ENCODE data around the gene ATP7B.

ATP7B gene

GRCh38 chr13:51950722-51951121 is 60.5 kb downstream of the ATP7B start:
- no peak for DNase-seq (ENCODE audit: low spot score)

- no peak for DNase-seq (ENCODE audit: low spot score)
Measured at GRCh38 chr13:51946163-51946669, 65.0 kb downstream of the ATP7B start.

- no peak for DNase-seq (ENCODE audit: low spot score)
Measured at GRCh38 chr13:51945149-51945548, 66.1 kb downstream of the ATP7B start.

- no peak for DNase-seq (ENCODE audit: low spot score)
Measured at GRCh38 chr13:51944428-51944827, 66.8 kb downstream of the ATP7B start.

- no peak for DNase-seq (ENCODE audit: low spot score)
Measured at GRCh38 chr13:51943721-51944120, 67.5 kb downstream of the ATP7B start.

GRCh38 chr13:51942189-51942588 is 69.1 kb downstream of the ATP7B start:
- no peak for DNase-seq (ENCODE audit: low spot score)

GRCh38 chr13:51938454-51938853 is 72.8 kb downstream of the ATP7B start:
- no peak for DNase-seq (ENCODE audit: low spot score)

GRCh38 chr13:51937320-51938290 is 73.6 kb downstream of the ATP7B start:
- no peak for DNase-seq (ENCODE audit: low spot score)

- DNase-seq (ENCODE audit: low spot score) = peak; percentile 26
Measured at GRCh38 chr13:51935326-51936171, 75.7 kb downstream of the ATP7B start.

- no peak for DNase-seq (ENCODE audit: low spot score)
Measured at GRCh38 chr13:51934461-51935087, 76.7 kb downstream of the ATP7B start.

- no peak for DNase-seq (ENCODE audit: low spot score)
Measured at GRCh38 chr13:51933466-51934058, 77.7 kb downstream of the ATP7B start.

- DNase-seq (ENCODE audit: low spot score) = no peak
Measured at GRCh38 chr13:51932231-51932630, 79.0 kb downstream of the ATP7B start.

GRCh38 chr13:51931606-51932005 is 79.6 kb downstream of the ATP7B start:
- no peak for DNase-seq (ENCODE audit: low spot score)

- DNase-seq (ENCODE audit: low spot score) = no peak
Measured at GRCh38 chr13:51929699-51930098, 81.6 kb downstream of the ATP7B start.

- peak; percentile 68 for DNase-seq (ENCODE audit: low spot score)
Measured at GRCh38 chr13:51928231-51928630, 83.0 kb downstream of the ATP7B start.

- DNase-seq (ENCODE audit: low spot score) = no peak
Measured at GRCh38 chr13:51927129-51927528, 84.1 kb downstream of the ATP7B start.

- DNase-seq (ENCODE audit: low spot score) = no peak
Measured at GRCh38 chr13:51926528-51926885, 84.7 kb downstream of the ATP7B start.

- no peak for DNase-seq (ENCODE audit: low spot score)
Measured at GRCh38 chr13:51925865-51926527, 85.3 kb downstream of the ATP7B start.

GRCh38 chr13:51924756-51925544 is 86.3 kb downstream of the ATP7B start:
- DNase-seq (ENCODE audit: low spot score) = no peak

- no peak for DNase-seq (ENCODE audit: low spot score)
Measured at GRCh38 chr13:51923983-51924539, 87.2 kb downstream of the ATP7B start.

Data from kidney tubule cell (primary cell).